HK-2 (cell line): Measurements from ENCODE around the gene TMEM59.

Source experiments
- DNase-seq: peaks from one replicate; pipeline ENCODE4 v3.0.0-alpha.2; 2018; ENCODE audit not compliant: unreplicated experiment

Gene TMEM59

DNA sequence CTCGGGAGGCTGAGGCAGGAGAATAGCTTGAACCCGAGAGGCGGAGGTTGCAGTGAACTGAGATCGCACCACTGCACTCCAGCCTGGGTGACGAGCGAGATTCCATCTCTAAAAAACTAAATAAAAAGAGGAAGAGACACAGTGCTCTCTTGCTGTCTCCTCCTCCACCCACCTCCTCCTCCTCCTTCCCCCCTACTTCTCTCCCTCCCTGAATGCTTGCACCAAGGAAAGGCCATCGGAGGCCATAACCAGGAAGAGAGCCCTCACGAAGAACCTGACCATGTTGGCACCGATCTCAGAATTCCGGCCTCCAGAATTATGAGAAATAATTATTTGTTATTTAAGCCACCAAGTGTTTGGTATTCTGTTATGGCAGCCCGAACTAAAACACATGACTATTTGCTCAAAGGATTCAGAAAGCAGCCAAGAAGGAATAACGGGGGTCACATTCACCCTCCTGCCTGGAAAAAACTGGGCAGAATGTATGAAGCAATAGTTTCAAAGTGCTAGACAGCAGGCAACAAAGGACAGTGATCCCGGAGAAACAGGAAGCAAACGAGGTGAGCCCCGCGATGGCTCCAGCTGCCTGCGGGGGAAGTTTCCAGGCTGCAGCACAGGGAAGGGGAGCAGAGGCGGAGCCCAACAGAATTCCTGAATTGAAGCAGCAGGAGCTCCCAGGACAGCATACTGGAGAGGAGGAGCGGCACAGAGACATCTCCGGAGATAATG lies 70.8 kb downstream of the TMEM59 start:
- DNase-seq, result peak; percentile 12

DNA sequence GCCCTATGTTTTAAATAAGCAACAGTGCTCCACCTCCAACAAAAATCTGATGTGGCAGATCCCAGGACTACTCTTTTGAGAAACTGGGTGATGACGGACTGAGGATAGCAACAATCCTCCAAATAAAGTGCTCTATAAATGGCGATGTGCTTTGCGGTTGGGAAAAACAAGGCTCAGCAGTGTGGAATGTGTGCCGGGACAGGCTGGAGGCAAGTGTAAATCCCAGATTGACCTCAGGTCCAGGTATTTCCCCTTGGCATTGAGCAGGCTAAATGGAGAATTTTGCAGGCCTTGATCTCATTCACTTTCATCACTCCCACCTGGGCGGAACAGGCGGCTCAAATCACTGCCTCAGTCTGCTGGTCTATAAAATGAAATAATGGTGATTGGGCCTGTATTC lies 71.8 kb downstream of the TMEM59 start:
- no peak for DNase-seq

DNA sequence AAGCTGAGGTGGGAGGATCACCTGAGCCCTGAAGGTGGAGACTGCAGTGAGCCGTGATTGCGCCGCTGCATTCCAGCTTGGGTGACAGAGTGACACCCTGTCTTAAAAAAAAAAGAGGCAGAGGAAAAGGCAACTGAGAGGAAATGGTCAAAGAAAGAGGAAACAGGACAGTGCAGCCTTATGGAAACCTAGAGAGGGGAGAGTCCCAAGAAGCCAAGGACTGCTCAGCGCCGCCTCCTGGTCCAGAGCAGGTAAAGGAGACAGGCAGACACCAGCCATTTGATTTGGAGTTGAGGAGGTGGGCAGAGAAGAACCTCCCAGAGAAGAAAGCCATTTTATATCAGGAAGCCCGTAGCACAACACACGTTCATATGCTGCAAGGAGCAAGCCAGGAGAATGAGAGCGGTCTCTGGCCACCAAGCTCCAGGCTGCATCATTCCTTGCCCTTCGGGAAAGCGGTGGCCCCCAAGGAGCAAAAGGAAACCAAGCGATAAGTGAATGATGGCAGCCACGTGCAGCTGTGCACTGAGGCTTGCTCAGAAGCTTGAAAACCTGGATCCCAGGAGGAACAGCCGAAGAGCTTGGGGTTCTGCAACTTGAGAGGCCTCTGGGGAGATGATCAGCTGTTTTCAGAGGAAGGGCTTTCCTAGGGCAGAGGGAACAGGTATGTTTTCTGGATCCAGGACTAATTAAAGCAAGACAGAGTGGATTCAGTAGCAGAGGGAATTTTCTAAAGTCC lies 73.1 kb downstream of the TMEM59 start:
- no peak for DNase-seq
